Measurements from ENCODE around the gene KLC4.

DNA sequence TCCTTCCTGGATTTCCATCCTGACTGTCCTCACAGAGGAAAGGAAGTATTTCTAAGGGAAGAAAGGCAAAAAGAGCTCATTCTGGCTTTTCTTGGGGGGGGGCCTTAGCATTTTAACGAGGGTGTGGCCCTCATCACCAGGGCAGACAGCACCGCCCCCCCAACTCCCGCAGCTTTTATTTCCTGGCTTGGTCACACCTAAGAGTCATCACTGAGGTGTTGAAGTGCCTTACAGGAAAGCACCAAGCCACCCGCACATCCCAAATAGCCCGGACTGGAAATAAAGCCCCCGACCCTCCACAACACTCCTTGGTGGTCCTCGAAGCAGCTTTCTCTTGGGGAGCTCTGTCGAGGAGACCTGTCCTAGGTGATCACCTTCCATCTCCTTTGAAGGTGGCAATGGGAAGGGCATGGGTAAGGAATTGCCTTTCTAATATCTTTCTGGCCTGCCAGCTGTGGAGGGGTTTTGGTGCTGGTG is 17.9 kb downstream of the KLC4 start:
- TF ChIP-seq CTCF (IDR thresholded peaks at IDR 0.05) (no peak), POLR2AphosphoS5 (IDR thresholded peaks at IDR 0.05) (no peak)
